MV-4-11 (cell line): Measurements from ENCODE around the gene LRRC27.
"Not testable (repeated sequence)": the region's sequence is repeated elsewhere in the genome, so short reads cannot be mapped to it uniquely, and the experiment has no call there.

Experiments used
- DNase-seq: peaks from one replicate; lab custom pipeline; 2025; lab: John Stamatoyannopoulos, UW

The LRRC27 gene

GRCh38 chr10:132331601-132332432 is at the start of gene LRRC27:
TSS of gene LRRC27 (plus strand) at chr10:132332193. CDS start at chr10:132333525, 1,332 bp downstream.
- DNase-seq, result peak; percentile 94

GRCh38 chr10:132282667-132283603 is 49.1 kb upstream of the LRRC27 start:
- no peak for DNase-seq

- DNase-seq, result no peak
These were observed 48.2 kb upstream of the LRRC27 start for GRCh38 chr10:132283604-132284382.

- no peak for DNase-seq
These were observed 42.6 kb upstream of the LRRC27 start for GRCh38 chr10:132289439-132289838.

- no peak for DNase-seq
These were observed 41.4 kb upstream of the LRRC27 start for GRCh38 chr10:132290631-132291030.

GRCh38 chr10:132291826-132292225 is 40.2 kb upstream of the LRRC27 start:
- DNase-seq, result no peak

GRCh38 chr10:132292287-132293200 is 39.4 kb upstream of the LRRC27 start:
- DNase-seq, result no peak

- no peak for DNase-seq
These were observed 38.7 kb upstream of the LRRC27 start for GRCh38 chr10:132293201-132293812.

GRCh38 chr10:132293813-132294520 is 38.0 kb upstream of the LRRC27 start:
- DNase-seq, result no peak

GRCh38 chr10:132294561-132295318 is 37.3 kb upstream of the LRRC27 start:
- DNase-seq, result no peak

GRCh38 chr10:132295481-132295880 is 36.5 kb upstream of the LRRC27 start:
- not testable (repeated sequence) for DNase-seq

- DNase-seq, result peak; percentile 11
These were observed 35.1 kb upstream of the LRRC27 start for GRCh38 chr10:132296666-132297443.

- no peak for DNase-seq
These were observed 34.5 kb upstream of the LRRC27 start for GRCh38 chr10:132297526-132297925.

GRCh38 chr10:132298038-132298881 is 33.7 kb upstream of the LRRC27 start:
- peak; percentile 20 for DNase-seq

GRCh38 chr10:132299371-132300336 is 32.3 kb upstream of the LRRC27 start:
- DNase-seq, result no peak

- no peak for DNase-seq
These were observed 31.4 kb upstream of the LRRC27 start for GRCh38 chr10:132300582-132300981.
